HG02588 (cell line): ENCODE results near the gene FBH1.
"Not testable (repeated sequence)": the region's sequence is repeated elsewhere in the genome, so short reads cannot be mapped to it uniquely, and the experiment has no call there.

Experiments used
- ATAC-seq: cut with Tn5 transposase; IDR thresholded peaks from one replicate; pipeline ENCODE4 v1.9.1; 2021; ENCODE audit warnings: mild to moderate bottlenecking, moderate library complexity; ENCODE audit not compliant: unreplicated experiment

The FBH1 gene

GRCh38 chr10:5958077-5958476, 68.0 kb downstream of the FBH1 start:
- no peak for ATAC-seq

GRCh38 chr10:5958675-5959074, 68.6 kb downstream of the FBH1 start:
- ATAC-seq: no peak

GRCh38 chr10:5959142-5959541, 69.1 kb downstream of the FBH1 start:
- ATAC-seq: no peak

GRCh38 chr10:5959581-5960069, 69.6 kb downstream of the FBH1 start:
- ATAC-seq: no peak

DNA sequence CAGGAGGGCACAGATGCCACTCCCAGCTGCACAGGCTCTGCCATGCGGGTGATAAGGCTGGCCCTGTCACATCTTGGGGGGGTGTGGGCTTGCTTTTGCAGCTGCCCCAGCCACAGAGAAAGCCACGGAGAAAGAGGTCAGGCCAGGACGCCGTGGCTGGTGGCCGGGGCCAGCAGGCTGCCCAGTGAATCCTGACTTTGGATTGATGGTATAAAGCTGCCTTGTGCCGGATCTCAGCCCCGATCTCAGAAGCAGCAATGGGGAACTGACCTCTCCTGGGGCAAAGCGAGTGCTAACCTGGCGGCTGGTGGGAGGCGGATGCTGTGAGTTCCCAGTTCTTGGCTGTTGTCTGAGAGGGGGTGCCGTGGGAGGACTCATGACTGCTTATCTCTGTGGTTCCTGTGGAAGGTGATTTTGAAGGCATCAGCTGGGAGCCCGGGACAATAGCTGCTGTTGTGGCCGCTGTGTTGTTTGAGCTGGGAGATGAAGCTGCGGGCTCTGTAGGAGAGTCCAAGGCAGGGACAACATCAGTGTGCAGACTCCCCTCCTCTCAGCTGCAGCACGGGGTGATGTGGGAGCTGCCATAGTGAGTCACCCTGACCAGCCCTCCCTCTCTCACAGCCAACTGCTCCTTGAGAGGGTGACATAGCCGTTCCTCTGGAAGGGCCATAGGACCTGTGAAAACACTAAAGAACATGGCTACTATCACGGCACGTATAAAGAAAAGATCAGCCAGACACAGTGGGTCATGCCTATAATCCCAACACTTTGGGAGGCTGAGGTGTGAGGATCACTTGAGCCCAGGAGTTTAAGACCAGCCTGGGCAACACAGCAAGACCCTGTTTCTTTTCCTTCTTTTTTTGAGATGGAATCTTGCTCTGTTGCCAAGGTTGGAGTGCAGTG, 70.3 kb downstream of the FBH1 start:
- no peak for ATAC-seq

DNA sequence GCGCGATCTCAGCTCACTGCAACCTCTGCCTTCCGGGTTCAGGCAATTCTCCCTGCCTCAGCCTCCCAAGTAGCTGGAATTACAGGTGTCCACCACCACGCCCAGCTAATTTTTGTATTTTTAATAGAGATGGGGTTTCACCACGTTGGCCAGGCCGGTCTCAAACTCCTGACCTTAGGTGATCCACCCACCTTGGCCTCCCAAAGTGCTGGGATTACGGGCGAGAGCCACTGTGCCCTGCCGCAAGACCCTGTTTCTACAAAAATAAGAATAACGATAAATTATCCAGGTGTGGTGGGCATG, 70.9 kb downstream of the FBH1 start:
- ATAC-seq: not testable (repeated sequence)

DNA sequence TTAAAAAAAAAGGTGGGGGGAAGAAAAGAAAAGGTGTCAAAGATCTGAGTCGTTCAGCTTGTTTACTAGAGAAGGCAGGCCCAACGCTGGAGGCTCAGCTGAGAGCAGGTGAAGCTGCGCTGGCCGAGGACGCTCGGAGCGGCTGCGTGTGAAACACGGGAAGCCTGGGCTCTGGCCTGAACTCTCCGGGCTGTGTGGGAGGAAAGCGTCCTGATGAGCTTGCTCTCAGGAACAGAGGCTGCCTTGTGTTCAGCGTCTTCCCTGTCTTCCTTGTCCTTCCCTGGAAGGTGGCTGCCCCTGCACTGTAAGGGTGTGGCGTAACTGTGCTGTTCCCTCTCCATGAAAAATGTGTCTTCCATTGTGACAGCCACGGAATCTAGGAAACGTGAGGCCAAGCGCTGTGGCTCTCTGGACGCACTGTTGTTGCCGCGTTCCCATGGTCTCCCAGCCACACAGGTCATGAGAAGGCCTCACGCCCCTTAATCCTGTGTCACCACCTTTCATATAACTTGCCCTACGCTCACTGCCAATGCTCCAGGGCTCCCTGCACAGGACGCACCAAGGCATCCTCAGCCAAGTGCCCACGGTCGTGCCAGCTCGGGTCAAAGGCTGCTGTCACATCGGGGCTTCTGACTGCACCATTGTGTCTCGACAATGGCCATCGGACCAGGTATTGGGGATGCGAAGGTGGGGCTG, 71.5 kb downstream of the FBH1 start:
- no peak for ATAC-seq

GRCh38 chr10:5962358-5962940, 72.4 kb downstream of the FBH1 start:
- not testable (repeated sequence) for ATAC-seq

- ATAC-seq: no peak
Measured at GRCh38 chr10:5963071-5963470, 73.0 kb downstream of the FBH1 start.

DNA sequence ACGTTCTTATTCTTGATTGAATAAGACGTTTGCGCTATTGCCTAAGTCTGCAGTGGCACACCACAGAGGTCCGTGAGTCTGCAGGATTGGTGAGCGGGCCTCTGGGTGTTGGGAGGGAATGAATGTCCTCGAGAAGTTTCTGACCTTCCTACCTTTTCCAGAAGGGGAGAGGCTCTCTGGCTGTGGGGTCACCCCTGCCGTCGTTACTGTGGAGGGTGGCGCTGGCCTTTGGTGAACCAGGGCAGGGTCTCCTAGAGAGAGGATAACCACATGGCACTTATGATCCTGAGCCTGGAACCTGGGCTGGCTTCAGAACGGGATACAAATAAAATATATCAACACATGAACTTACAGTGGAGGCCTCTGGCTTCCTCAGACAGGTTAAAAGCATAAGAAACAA, 73.5 kb downstream of the FBH1 start:
- ATAC-seq: no peak

- no peak for ATAC-seq
Measured at GRCh38 chr10:5964736-5965135, 74.7 kb downstream of the FBH1 start.

- ATAC-seq: no peak
Measured at GRCh38 chr10:5965266-5965665, 75.2 kb downstream of the FBH1 start.

- ATAC-seq: no peak
Measured at GRCh38 chr10:5968037-5968680, 78.1 kb downstream of the FBH1 start.

DNA sequence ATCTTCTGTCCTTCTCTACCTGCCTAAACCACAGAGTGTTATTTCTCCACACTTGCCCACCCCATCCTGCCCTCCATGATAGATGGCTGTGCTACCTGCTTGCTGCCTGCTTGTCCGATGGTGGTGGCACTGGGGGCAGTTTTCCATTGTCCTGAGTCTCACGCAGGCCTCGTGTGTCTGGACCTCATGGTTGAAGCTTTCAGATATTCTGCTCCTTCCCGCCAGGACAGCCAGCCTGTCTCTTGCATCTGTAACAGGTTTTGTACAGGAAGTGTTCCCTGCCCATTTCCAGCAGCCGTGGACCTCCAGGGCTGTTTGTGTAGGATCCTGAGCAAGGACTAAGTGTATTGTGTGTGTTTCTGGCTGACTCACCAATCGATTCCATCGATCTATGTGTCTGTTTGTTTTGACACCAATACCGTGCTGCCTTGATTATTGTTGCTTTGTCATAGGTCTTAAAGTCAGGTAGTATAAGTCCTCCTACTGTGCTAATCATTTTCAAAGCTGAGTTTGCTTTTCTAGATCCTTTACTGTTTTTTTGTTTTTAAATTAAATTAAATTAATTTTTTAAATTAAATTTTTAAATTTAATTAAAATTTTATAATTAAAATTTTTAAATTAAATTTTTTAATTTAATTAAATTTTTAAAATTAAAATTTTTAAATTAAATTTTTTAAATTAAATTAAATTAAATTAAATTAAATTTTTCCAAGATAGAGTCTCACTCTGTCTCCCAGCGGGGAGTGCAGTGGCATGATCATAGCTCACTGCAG, 78.8 kb downstream of the FBH1 start:
- ATAC-seq: no peak

GRCh38 chr10:5970066-5970465, 80.0 kb downstream of the FBH1 start:
- ATAC-seq: no peak

DNA sequence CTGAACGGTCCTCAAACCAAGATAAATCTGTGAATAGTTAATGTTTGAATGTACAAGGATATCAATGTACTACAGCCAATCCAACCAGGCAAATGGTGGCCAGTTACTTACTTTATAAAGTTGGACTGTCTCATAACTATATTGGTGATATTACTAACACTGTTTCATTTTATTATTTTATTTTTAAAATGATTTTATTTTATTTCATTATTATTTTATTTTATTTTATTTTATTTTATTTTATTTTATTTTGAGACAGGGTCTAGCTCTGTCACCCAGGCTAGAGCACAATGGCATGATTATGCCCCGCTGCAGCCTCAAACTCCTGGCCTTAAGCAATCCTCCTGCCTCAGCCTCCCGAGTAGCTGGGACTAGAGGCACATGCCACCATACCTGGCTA, 80.5 kb downstream of the FBH1 start:
- no peak for ATAC-seq

DNA sequence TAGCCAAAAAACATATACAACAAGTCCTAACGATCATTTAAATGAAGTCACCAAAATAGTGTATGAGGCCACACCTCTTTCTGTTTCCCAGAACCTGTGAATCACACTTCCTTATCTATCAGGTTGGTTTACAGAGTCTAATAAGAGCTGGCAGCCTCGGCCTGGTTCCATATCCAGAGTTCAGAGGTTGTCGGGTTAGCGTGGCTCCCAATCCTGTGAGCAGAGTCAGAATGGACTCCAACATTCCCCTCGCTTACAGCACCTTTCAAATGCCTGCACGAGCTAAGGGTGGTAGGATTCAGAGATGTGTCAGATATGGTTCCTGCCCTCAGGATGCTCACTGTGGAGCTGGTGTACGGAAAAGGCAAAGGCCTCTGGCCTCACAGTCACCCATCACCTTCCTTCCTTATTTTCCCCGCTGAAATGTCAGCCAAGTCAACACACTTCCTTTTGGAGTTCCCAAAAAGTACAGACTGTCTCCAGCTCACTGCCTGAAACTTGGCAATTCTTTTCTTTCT, 81.3 kb downstream of the FBH1 start:
- no peak for ATAC-seq

DNA sequence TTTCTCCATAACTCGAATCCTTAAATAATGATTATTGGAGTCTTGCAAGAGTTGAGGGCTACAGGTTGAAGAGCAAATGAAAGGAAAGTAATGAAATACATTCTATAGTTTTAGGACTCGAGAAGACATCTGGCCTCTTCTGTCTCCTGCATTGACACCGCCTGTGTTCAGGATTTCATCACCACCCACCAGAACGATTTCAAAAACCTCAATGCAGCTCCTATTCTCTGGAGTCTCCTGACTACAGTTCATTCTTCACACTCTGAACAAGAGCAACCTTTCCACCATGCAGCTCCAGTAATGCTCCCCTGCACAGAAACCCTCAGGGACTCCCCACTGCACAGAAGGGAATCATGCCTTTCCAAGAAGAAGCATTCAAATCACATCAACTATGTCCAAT, 81.8 kb downstream of the FBH1 start:
- ATAC-seq: no peak

DNA sequence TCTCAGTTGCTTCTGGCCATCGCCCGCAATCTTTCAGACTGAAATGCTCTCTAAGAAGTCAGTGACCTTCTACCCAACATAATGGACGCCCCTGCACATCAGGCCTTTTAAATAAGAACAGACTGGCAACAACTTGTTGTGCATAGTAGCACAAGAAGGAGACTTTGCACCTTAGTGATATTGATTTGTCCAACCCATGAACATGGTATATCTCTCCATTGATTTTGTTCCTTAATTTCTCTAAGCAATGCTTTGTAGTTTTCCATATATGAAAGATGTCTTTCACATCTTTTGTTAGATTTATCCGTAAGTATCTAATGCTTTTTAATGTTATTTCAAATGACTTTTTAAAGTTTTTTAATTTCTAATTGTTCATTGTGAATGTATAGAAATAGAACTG, 83.0 kb downstream of the FBH1 start:
- ATAC-seq: no peak
